Caco-2 (cell line): ENCODE data around the gene ZNF205. TPM values are rescaled to one million over a fixed set of nuclear protein-coding genes. Genes with fewer than 3 reads are reported as not detected.

Experiments used
- BruUV-seq: library from RNA; stranded (reverse); fragments of 400-500 nt; replicated peaks from 2 replicates; lab custom pipeline; 2021; lab: Mats Ljungman, UMichigan
- CTCF ChIA-PET: fragments of 300-600 bp; sonication (Branson Sonifier 250); formaldehyde crosslinking; loops from one replicate; lab custom pipeline; 2022; ENCODE audit warnings: antibody characterized with exemption; lab: Charles Lee
- POLR2A ChIA-PET: fragments of 300-600 bp; sonication (Branson Sonifier 250); formaldehyde crosslinking; loops from one replicate; lab custom pipeline; 2022; ENCODE audit warnings: antibody characterized with exemption; lab: Charles Lee
- DNase-seq, 2 experiments: peaks; one replicate each; pipeline versions ENCODE4 v3.0.0 to v3.0.0-alpha.2; 2020 to 2022
- H3K27me3 ChIP-seq: replicated peaks from 2 replicates; pipeline ENCODE4 v1.6.0; 2011; ENCODE audit warnings: low read length; ENCODE audit not compliant: control insufficient read depth, insufficient read depth
- H3K36me3 ChIP-seq: 2 replicates; pipeline ENCODE4 v1.5.1; 2011; ENCODE audit warnings: low read length; ENCODE audit not compliant: control insufficient read depth, insufficient read depth
- H3K4me1 ChIP-seq: fragments of 250-450 bp; sonication (Bioruptor Pico); 2 replicates; pipeline ENCODE4 v1.5.1; 2020; ENCODE audit warnings: mild to moderate bottlenecking
- H3K4me3 ChIP-seq: 2 replicates; pipeline ENCODE4 v1.5.1; 2011; ENCODE audit warnings: low read depth, mild to moderate bottlenecking, control low read depth, low read length
- H3K9me3 ChIP-seq: fragments of 250-450 bp; sonication (Bioruptor Pico); 2 replicates; pipeline ENCODE4 v1.5.1; 2020; ENCODE audit warnings: mild to moderate bottlenecking, moderate library complexity
- H3K27ac Mint-ChIP-seq: one replicate; pipeline ENCODE4 v1.8.0; 2022; ENCODE audit warnings: mixed read lengths; ENCODE audit not compliant: unreplicated experiment
- H3K27me3 Mint-ChIP-seq: one replicate; pipeline ENCODE4 v1.8.0; 2022; ENCODE audit warnings: mixed read lengths; ENCODE audit not compliant: insufficient read depth, unreplicated experiment
- H3K36me3 Mint-ChIP-seq: one replicate; pipeline ENCODE4 v1.8.0; 2022; ENCODE audit warnings: mild to moderate bottlenecking, mixed read lengths; ENCODE audit not compliant: insufficient read depth, unreplicated experiment
- H3K4me1 Mint-ChIP-seq: one replicate; pipeline ENCODE4 v1.8.0; 2022; ENCODE audit warnings: low read depth, mixed read lengths; ENCODE audit not compliant: unreplicated experiment
- H3K4me3 Mint-ChIP-seq: one replicate; pipeline ENCODE4 v1.8.0; 2022; ENCODE audit warnings: mild to moderate bottlenecking, moderate library complexity, mixed read lengths; ENCODE audit not compliant: unreplicated experiment
- H3K9me3 Mint-ChIP-seq: one replicate; pipeline ENCODE4 v1.8.0; 2022; ENCODE audit warnings: mixed read lengths; ENCODE audit not compliant: unreplicated experiment
- intact Hi-C: fragments of 100-400 bp; cut with micrococcal nuclease; formaldehyde crosslinking; loops from one replicate; pipeline ENCODE4 v1.10.0; 2022; ENCODE audit not compliant: unreplicated experiment
- total RNA-seq: library from RNA; stranded (reverse); gene quantifications from 2 replicates; pipeline ENCODE4 v1.2.3, GENCODE V29; 2022
- TF ChIP-seq, protein P1 (sequence below), 2 experiments: fragments of 200-600 bp in 1 of 2; IDR thresholded peaks; 1 replicate in 1 of 2; 2 replicates in 1 of 2; pipeline versions ENCODE4 v1.5.1 to v1.8.0; 2011 to 2022; ENCODE audit warnings: antibody characterized with exemption in 1 of 2, control low read depth in 1 of 2, inconsistent platforms in 1 of 2, low read depth in 1 of 2, low read length in 1 of 2, mild to moderate bottlenecking in 1 of 2, moderate library complexity in 1 of 2; ENCODE audit not compliant: insufficient read depth in 1 of 2, severe bottlenecking in 1 of 2, unreplicated experiment in 1 of 2

The ZNF205 gene
- total RNA-seq, 1 experiment from 2014 or later, result 13.5 TPM

- intact Hi-C loops, result no loop called here
- Mint-ChIP-seq H3K9me3 (no peaks in the 10 kb centered on the region), H3K27ac (peak within 1 kb of the TSS; percentile 79), H3K36me3 (peaks cover 13% of the 10 kb centered on the region), H3K4me1 (no peaks in the 10 kb centered on the region), H3K4me3 (peak within 1 kb of the TSS; percentile 78), H3K27me3 (no peaks in the 10 kb centered on the region)
- TF ChIP-seq, protein P1, sequence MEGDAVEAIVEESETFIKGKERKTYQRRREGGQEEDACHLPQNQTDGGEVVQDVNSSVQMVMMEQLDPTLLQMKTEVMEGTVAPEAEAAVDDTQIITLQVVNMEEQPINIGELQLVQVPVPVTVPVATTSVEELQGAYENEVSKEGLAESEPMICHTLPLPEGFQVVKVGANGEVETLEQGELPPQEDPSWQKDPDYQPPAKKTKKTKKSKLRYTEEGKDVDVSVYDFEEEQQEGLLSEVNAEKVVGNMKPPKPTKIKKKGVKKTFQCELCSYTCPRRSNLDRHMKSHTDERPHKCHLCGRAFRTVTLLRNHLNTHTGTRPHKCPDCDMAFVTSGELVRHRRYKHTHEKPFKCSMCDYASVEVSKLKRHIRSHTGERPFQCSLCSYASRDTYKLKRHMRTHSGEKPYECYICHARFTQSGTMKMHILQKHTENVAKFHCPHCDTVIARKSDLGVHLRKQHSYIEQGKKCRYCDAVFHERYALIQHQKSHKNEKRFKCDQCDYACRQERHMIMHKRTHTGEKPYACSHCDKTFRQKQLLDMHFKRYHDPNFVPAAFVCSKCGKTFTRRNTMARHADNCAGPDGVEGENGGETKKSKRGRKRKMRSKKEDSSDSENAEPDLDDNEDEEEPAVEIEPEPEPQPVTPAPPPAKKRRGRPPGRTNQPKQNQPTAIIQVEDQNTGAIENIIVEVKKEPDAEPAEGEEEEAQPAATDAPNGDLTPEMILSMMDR (IDR thresholded peaks at IDR 0.05; ENCODE audit: insufficient read depth in 1 of 2, low read depth in 1 of 2, low read length in 1 of 2, severe bottlenecking in 1 of 2, unreplicated experiment in 1 of 2), result no peak
- Histone ChIP-seq H3K9me3 (no peaks in the 10 kb centered on the region), H3K4me3 (peak within 1 kb of the TSS; percentile 49), H3K27me3 (no peaks in the 10 kb centered on the region), H3K36me3 (no peaks in the 10 kb centered on the region), H3K4me1 (peaks cover 22% of the 10 kb centered on the region)
- DNase-seq, result peak; percentile 81 to 89
- no TSS peak for BruUV-seq
- POLR2A ChIA-PET, result interaction anchor here (0.6 to 0.8 kb wide), 3 partner anchors 54 to 312 kb away, joined by 3 to 6 read pairs (median 3); no protein-coding TSS in a partner anchor
- CTCF ChIA-PET, result no interaction called here
Measured at GRCh38 chr16:3065069-3065741, 47.2 kb upstream of the ZNF205 start, which contains the start of gene IL32. Gene IL32, plus strand, starts transcription at chr16:3065640. Its CDS starts 172 bp downstream, at chr16:3065812.

- H3K4me3 Mint-ChIP-seq, result peak overlapping the region; percentile 78
- no peaks in the 10 kb centered on the region for H3K27me3 Mint-ChIP-seq
- no peaks in the 10 kb centered on the region for H3K4me1 Mint-ChIP-seq
- no peaks in the 10 kb centered on the region for H3K9me3 Mint-ChIP-seq
- no peaks in the 10 kb centered on the region for H3K9me3 ChIP-seq
- intact Hi-C loops, result no loop called here
- no peaks in the 10 kb centered on the region for H3K27me3 ChIP-seq
- peak overlapping the region; percentile 49 for H3K4me3 ChIP-seq
- H3K36me3 ChIP-seq, result no peaks in the 10 kb centered on the region
- peak overlapping the region; percentile 79 for H3K27ac Mint-ChIP-seq
- H3K36me3 Mint-ChIP-seq, result peaks cover 13% of the 10 kb centered on the region
- DNase-seq, result peak in 1 of 2 experiments; percentile 30
- CTCF ChIA-PET, result no interaction called here
- H3K4me1 ChIP-seq, result peaks cover 16% of the 10 kb centered on the region
- BruUV-seq, result TSS peak; percentile 49
- POLR2A ChIA-PET, result interaction anchor here (0.7 kb wide), 1 partner anchor 62 kb away, joined by 3 read pairs; no protein-coding TSS in a partner anchor
- TF ChIP-seq, protein P1 (IDR thresholded peaks at IDR 0.05; ENCODE audit: insufficient read depth in 1 of 2, low read depth in 1 of 2, low read length in 1 of 2, severe bottlenecking in 1 of 2, unreplicated experiment in 1 of 2), result no peak
Measured at GRCh38 chr16:3065742-3066439, 46.5 kb upstream of the ZNF205 start.

DNA sequence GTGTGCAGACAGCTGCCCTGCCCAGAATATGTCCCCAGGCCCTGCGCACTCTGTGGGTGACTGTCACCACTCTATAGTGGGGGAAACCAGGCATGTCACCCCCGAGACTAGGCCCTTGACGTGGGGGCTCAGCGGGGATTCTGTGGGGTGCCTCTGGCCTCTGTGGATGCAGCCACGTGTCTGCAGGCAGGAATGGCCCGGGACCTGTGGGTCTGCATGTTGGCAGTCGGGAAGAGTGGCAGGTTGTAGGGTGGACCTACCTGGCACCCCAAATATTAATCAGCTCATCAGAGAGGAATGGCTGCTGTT, 46.0 kb upstream of the ZNF205 start:
- BruUV-seq, result no TSS peak
- H3K36me3 ChIP-seq, result no peaks in the 10 kb centered on the region
- Mint-ChIP-seq H3K4me1 (peaks cover under 1% of the 10 kb centered on the region), H3K36me3 (peaks cover 13% of the 10 kb centered on the region), H3K27me3 (no peaks in the 10 kb centered on the region), H3K4me3 (peak overlapping the region; percentile 78), H3K27ac (peak overlapping the region; percentile 79), H3K9me3 (no peaks in the 10 kb centered on the region)
- CTCF ChIA-PET, result no interaction called here
- peak overlapping the region; percentile 49 for H3K4me3 ChIP-seq
- H3K27me3 ChIP-seq, result no peaks in the 10 kb centered on the region
- TF ChIP-seq, protein P1 (IDR thresholded peaks at IDR 0.05; ENCODE audit: insufficient read depth in 1 of 2, low read depth in 1 of 2, low read length in 1 of 2, severe bottlenecking in 1 of 2, unreplicated experiment in 1 of 2), result no peak
- DNase-seq, result no peak
- intact Hi-C loops, result no loop called here
- POLR2A ChIA-PET, result no interaction called here
- H3K9me3 ChIP-seq, result no peaks in the 10 kb centered on the region
- H3K4me1 ChIP-seq, result peaks cover 16% of the 10 kb centered on the region
